HG03135 (cell line): Measurements from ENCODE around the gene CHSY3.

Experiments
- ATAC-seq: cut with Tn5 transposase; IDR thresholded peaks from one replicate; pipeline ENCODE4 v1.9.1; 2021; ENCODE audit warnings: mild to moderate bottlenecking, moderate library complexity; ENCODE audit not compliant: unreplicated experiment

Gene CHSY3

GRCh38 chr5:130090569-130091270 lies 186.5 kb downstream of the CHSY3 start:
- no peak for ATAC-seq

- ATAC-seq, result no peak
These were observed 188.7 kb downstream of the CHSY3 start for GRCh38 chr5:130092991-130093390.

GRCh38 chr5:130096483-130096882 lies 192.2 kb downstream of the CHSY3 start:
- ATAC-seq, result no peak

GRCh38 chr5:130099008-130099407 lies 194.7 kb downstream of the CHSY3 start:
- ATAC-seq, result no peak

- no peak for ATAC-seq
These were observed 198.1 kb downstream of the CHSY3 start for GRCh38 chr5:130102375-130102774.

- ATAC-seq, result no peak
These were observed 198.7 kb downstream of the CHSY3 start for GRCh38 chr5:130102960-130103359.

- no peak for ATAC-seq
These were observed 200.8 kb downstream of the CHSY3 start for GRCh38 chr5:130104895-130105688.

- no peak for ATAC-seq
These were observed 202.2 kb downstream of the CHSY3 start for GRCh38 chr5:130106480-130106879.

GRCh38 chr5:130109152-130109551 lies 204.9 kb downstream of the CHSY3 start:
- ATAC-seq, result peak; percentile 67

GRCh38 chr5:130110328-130110727 lies 206.1 kb downstream of the CHSY3 start:
- ATAC-seq, result no peak

- no peak for ATAC-seq
These were observed 207.5 kb downstream of the CHSY3 start for GRCh38 chr5:130111746-130112145.

- peak; percentile 72 for ATAC-seq
These were observed 208.0 kb downstream of the CHSY3 start for GRCh38 chr5:130112246-130112645.

- no peak for ATAC-seq
These were observed 211.4 kb downstream of the CHSY3 start for GRCh38 chr5:130115686-130116085.

GRCh38 chr5:130116462-130116861 lies 212.2 kb downstream of the CHSY3 start:
- no peak for ATAC-seq

GRCh38 chr5:130116972-130117371 lies 212.7 kb downstream of the CHSY3 start:
- no peak for ATAC-seq

- ATAC-seq, result no peak
These were observed 222.5 kb downstream of the CHSY3 start for GRCh38 chr5:130126746-130127145.

- no peak for ATAC-seq
These were observed 231.2 kb downstream of the CHSY3 start for GRCh38 chr5:130135506-130135905.

- no peak for ATAC-seq
These were observed 232.0 kb downstream of the CHSY3 start for GRCh38 chr5:130136300-130136699.

- ATAC-seq, result no peak
These were observed 233.4 kb downstream of the CHSY3 start for GRCh38 chr5:130137681-130138080.

GRCh38 chr5:130138406-130139045 lies 234.3 kb downstream of the CHSY3 start:
- no peak for ATAC-seq

- ATAC-seq, result peak; percentile 63
These were observed 237.5 kb downstream of the CHSY3 start for GRCh38 chr5:130141659-130142320.
